HepG2 (cell line): ENCODE measurements around the gene AGXT. TPM values are rescaled to one million over a fixed set of nuclear protein-coding genes. Genes with fewer than 3 reads are reported as not detected.

Experiments
- ATAC-seq: fragments of 200-7000 bp; cut with Tn5 transposase; 3 replicates; pipeline ENCODE4 v1.9.1; 2020; ENCODE audit warnings: mild to moderate bottlenecking, moderate library complexity
- BruUV-seq: library from RNA; stranded (reverse); fragments of 400-500 nt; replicated peaks from 2 replicates; lab custom pipeline; 2021; lab: Mats Ljungman, UMichigan
- CTCF ChIA-PET: fragments of 300-600 bp; formaldehyde crosslinking; extraction: SDS; loops from one replicate; lab custom pipeline; 2021; ENCODE audit warnings: low total read pairs, inconsistent platforms, low intra/inter-chr PET ratio; lab: Yijun Ruan, JAX
- POLR2A ChIA-PET: fragments of 350-600 bp; sonication (Branson Sonifier 250); formaldehyde crosslinking; loops from one replicate; lab custom pipeline; 2020; ENCODE audit warnings: antibody characterized with exemption, inconsistent platforms; lab: Yijun Ruan, JAX
- DNase-seq: peaks from one replicate; pipeline ENCODE4 v3.0.0-alpha.2; 2015; ENCODE audit warnings: low spot score
- FAIRE-seq: peaks from 3 replicates; lab custom pipeline; 2011; peaks lifted over from hg19 to GRCh38; lab: Jason Lieb, UNC
- H2AFZ ChIP-seq: one replicate; pipeline ENCODE4 v1.6.1; 2011; ENCODE audit warnings: low read length, inconsistent platforms
- H3K27ac ChIP-seq: fragments of 300-600 bp; 3 replicates; pipeline ENCODE4 v1.8.0; 2011; ENCODE audit warnings: mixed run types, mild to moderate bottlenecking, mixed read lengths, low read length, inconsistent platforms; ENCODE audit not compliant: insufficient read depth; ENCODE audit errors: extremely low read length
- H3K27me3 ChIP-seq, 2 experiments: fragments of 200-600 bp in 1 of 2; 2 replicates in 1 of 2; 3 replicates in 1 of 2; pipeline versions ENCODE4 v1.6.0 to v1.8.0; 2011; ENCODE audit warnings: low read length in 2 of 2, mild to moderate bottlenecking in 2 of 2, moderate library complexity in 2 of 2, inconsistent platforms in 1 of 2; ENCODE audit not compliant: insufficient read depth in 2 of 2, control insufficient read depth in 1 of 2
- H3K36me3 ChIP-seq, 2 experiments: fragments of 200-600 bp in 1 of 2; replicated peaks in 1 of 2; 2 replicates in 1 of 2; 3 replicates in 1 of 2; pipeline versions ENCODE4 v1.5.1 to v1.8.0; 2011; ENCODE audit warnings: low read length in 2 of 2, inconsistent platforms in 1 of 2; ENCODE audit not compliant: insufficient read depth in 2 of 2, control insufficient read depth in 1 of 2
- H3K4me1 ChIP-seq: 2 replicates; pipeline ENCODE4 v1.5.1; 2012; ENCODE audit warnings: low read length, inconsistent platforms; ENCODE audit not compliant: insufficient read depth
- H3K4me2 ChIP-seq: 2 replicates; pipeline ENCODE4 v1.6.0; 2011; ENCODE audit warnings: low read depth, low read length, inconsistent platforms
- H3K4me3 ChIP-seq, 3 experiments: fragments of 200-600 bp in 1 of 3; sonication (generic), shearing (Covaris generic) in 1 of 3; replicated peaks in 1 of 3; 2 replicates each; pipeline ENCODE4 v1.5.1; 2011 to 2016; ENCODE audit warnings: low read length in 3 of 3, inconsistent platforms in 2 of 3, low read depth in 2 of 3, mild to moderate bottlenecking in 2 of 3, control low read depth in 1 of 3, mixed read lengths in 1 of 3; ENCODE audit not compliant: insufficient read depth in 1 of 3
- H3K79me2 ChIP-seq: one replicate; pipeline ENCODE4 v1.6.1; 2011; ENCODE audit warnings: low read length, inconsistent platforms; ENCODE audit not compliant: insufficient read depth
- H3K9ac ChIP-seq: 2 replicates; pipeline ENCODE4 v1.6.0; 2011; ENCODE audit warnings: mild to moderate bottlenecking, low read depth, low read length, inconsistent platforms; ENCODE audit not compliant: insufficient read depth
- H3K9me3 ChIP-seq: 2 replicates; pipeline ENCODE4 v1.5.1; 2012; ENCODE audit warnings: mild to moderate bottlenecking, low read length
- H4K20me1 ChIP-seq: 2 replicates; pipeline ENCODE4 v1.6.0; 2011; ENCODE audit warnings: inconsistent platforms, mild to moderate bottlenecking, low read length, moderate library complexity; ENCODE audit not compliant: insufficient read depth
- AKAP8 ChIP-seq: sonication (generic); formaldehyde crosslinking; IDR thresholded peaks from 2 replicates; pipeline ENCODE4 v1.5.1; 2020; ENCODE audit warnings: mild to moderate bottlenecking, missing genetic modification reagents
- NFE2 ChIP-seq: sonication (generic); formaldehyde crosslinking; IDR thresholded peaks from 2 replicates; pipeline ENCODE4 v1.4.0; 2020; ENCODE audit warnings: missing genetic modification reagents
- NRL ChIP-seq: sonication (generic); formaldehyde crosslinking; IDR thresholded peaks from 2 replicates; pipeline ENCODE4 v1.5.0; 2020; ENCODE audit warnings: missing genetic modification reagents, mild to moderate bottlenecking, moderate library complexity, borderline replicate concordance
- ZNF205 ChIP-seq: IDR thresholded peaks from 2 replicates; pipeline ENCODE4 v1.6.1; 2018; ENCODE audit warnings: missing biosample characterization, missing genetic modification reagents
- ZNF629 ChIP-seq: sonication (generic); formaldehyde crosslinking; conservative IDR thresholded peaks from 2 replicates; pipeline ENCODE4 v1.5.0; 2020; ENCODE audit warnings: missing genetic modification reagents
- ZNF776 ChIP-seq: sonication (generic); formaldehyde crosslinking; IDR thresholded peaks from 2 replicates; pipeline ENCODE4 v1.4.0; 2020; ENCODE audit warnings: mild to moderate bottlenecking, missing genetic modification reagents
- ZNF792 ChIP-seq: IDR thresholded peaks from 2 replicates; pipeline ENCODE4 v1.6.1; 2016
- WGBS: methylation state at CpG from one replicate; pipeline ENCODE4 v1.1.6; 2017; ENCODE audit warnings: low lambda C conversion rate; 5-methylcytosine and 5-hydroxymethylcytosine counted together
- in situ Hi-C: cut with HindIII; loops from 2 replicates; pipeline ENCODE4 v1.10.0; 2017; ENCODE audit warnings: low pct_unique_long_range_greater_than_20kb; ENCODE audit not compliant: extremely low pct_ligation_motif_present
- intact Hi-C: fragments of 100-400 bp; cut with micrococcal nuclease; formaldehyde crosslinking; loops from one replicate; pipeline ENCODE4 v1.10.0; 2022; ENCODE audit not compliant: unreplicated experiment
- polyA plus RNA-seq, 8 experiments: library from polyadenylated mRNA; depleted of rRNA in 3 of 8; stranded (reverse) in 7 of 8; unstranded in 1 of 8; fragments of >200 nt; fragmentation: Illumina TruSeq in 4 of 8; extraction: Trizol in 4 of 8; gene quantifications; 2 replicates each; pipeline versions ENCODE4 v1.2.1 to v1.2.3, GENCODE V29; 2011 to 2016; ENCODE audit warnings: low read depth in 4 of 8, missing spikeins in 1 of 8, mixed read lengths in 1 of 8; ENCODE audit not compliant: insufficient read depth in 1 of 8
- total RNA-seq, 5 experiments: library from RNA; depleted of rRNA; stranded (reverse); fragments of >200 nt; fragmentation: Illumina TruSeq; extraction: Trizol; gene quantifications; 2 replicates each; pipeline ENCODE4 v1.2.3, GENCODE V29; 2016; ENCODE audit warnings: low read depth in 1 of 5
- TF ChIP-seq, protein P1 (sequence below): sonication (generic); formaldehyde crosslinking; IDR thresholded peaks from 2 replicates; pipeline ENCODE4 v1.5.1; 2020; ENCODE audit warnings: mild to moderate bottlenecking, missing genetic modification reagents, moderate library complexity
- TF ChIP-seq, protein P2 (sequence below): sonication (generic); formaldehyde crosslinking; IDR thresholded peaks from 2 replicates; pipeline ENCODE4 v1.4.0; 2020; ENCODE audit warnings: missing genetic modification reagents
- TF ChIP-seq, protein P3 (sequence below): IDR thresholded peaks from 2 replicates; pipeline ENCODE4 v1.6.1; 2016; ENCODE audit warnings: missing compliant biosample characterization, missing genetic modification reagents, borderline replicate concordance

AGXT gene
- total and polyA plus RNA-seq, 2 of the 13 experiments (the other 11 are each of a cell fraction or from before 2014, with no cell fraction given) = 41.9 to 96.1 TPM

DNA sequence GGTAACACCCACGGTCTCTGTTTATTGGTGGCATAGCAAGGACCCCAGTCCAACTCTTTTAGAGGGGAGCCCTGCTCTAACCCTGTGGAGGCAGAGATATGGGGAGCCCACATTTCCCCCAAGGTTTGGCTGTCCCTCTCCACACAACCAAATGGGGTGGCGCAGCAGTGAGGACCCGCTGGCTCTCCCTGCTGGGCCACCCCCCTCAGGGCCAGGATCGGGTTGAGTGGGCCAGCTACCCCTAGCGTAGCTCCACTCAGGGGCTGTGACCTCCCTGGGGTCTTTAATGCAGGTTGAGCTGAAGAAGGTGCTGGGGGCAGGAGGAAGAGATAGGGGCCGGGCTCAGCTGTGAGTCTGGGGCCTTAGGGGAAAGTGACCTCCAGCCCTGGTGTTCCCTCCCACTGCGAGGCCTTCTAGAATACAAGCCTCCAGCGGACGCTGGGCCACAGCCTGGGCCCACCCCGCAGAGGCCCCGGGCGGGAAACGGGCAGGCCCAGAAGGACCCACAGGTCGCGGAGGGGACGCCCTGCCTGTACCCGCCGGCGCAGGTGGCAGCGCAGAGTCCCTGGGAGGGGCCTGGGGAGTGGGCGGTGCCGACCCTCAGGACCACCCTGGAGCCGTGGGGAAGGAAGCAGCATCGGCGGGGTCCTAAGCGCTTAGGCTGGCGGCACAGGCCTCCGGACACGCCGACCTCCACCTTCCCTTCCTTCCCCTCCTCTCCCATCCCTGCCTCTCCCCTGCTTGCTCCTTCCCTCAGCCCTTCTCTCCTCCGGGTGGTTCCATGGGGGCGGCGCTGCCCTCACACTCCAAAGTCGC lies 47.1 kb downstream of the AGXT start:
- no peak overlapping the region for H3K27ac ChIP-seq
- H3K9me3 ChIP-seq = no peaks in the 10 kb centered on the region
- no peak overlapping the region for H2AFZ ChIP-seq
- peaks cover 40% of the 10 kb centered on the region for H3K4me1 ChIP-seq
- intact Hi-C loops = no loop called here
- no peak for FAIRE-seq
- peaks cover 18 to 74% of the 10 kb centered on the region in 2 experiments; a peak in 4 of 5 replicates for H3K27me3 ChIP-seq
- WGBS = 70% methylated on average over 25 of the region's 34 CpGs
- TF ChIP-seq ZNF792 = no peak
- TF ChIP-seq, protein P1, sequence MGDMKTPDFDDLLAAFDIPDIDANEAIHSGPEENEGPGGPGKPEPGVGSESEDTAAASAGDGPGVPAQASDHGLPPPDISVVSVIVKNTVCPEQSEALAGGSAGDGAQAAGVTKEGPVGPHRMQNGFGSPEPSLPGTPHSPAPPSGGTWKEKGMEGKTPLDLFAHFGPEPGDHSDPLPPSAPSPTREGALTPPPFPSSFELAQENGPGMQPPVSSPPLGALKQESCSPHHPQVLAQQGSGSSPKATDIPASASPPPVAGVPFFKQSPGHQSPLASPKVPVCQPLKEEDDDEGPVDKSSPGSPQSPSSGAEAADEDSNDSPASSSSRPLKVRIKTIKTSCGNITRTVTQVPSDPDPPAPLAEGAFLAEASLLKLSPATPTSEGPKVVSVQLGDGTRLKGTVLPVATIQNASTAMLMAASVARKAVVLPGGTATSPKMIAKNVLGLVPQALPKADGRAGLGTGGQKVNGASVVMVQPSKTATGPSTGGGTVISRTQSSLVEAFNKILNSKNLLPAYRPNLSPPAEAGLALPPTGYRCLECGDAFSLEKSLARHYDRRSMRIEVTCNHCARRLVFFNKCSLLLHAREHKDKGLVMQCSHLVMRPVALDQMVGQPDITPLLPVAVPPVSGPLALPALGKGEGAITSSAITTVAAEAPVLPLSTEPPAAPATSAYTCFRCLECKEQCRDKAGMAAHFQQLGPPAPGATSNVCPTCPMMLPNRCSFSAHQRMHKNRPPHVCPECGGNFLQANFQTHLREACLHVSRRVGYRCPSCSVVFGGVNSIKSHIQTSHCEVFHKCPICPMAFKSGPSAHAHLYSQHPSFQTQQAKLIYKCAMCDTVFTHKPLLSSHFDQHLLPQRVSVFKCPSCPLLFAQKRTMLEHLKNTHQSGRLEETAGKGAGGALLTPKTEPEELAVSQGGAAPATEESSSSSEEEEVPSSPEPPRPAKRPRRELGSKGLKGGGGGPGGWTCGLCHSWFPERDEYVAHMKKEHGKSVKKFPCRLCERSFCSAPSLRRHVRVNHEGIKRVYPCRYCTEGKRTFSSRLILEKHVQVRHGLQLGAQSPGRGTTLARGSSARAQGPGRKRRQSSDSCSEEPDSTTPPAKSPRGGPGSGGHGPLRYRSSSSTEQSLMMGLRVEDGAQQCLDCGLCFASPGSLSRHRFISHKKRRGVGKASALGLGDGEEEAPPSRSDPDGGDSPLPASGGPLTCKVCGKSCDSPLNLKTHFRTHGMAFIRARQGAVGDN (CRISPR knock-in tag) = peak; percentile 17
- no peak for TF ChIP-seq AKAP8
- TF ChIP-seq, protein P2, sequence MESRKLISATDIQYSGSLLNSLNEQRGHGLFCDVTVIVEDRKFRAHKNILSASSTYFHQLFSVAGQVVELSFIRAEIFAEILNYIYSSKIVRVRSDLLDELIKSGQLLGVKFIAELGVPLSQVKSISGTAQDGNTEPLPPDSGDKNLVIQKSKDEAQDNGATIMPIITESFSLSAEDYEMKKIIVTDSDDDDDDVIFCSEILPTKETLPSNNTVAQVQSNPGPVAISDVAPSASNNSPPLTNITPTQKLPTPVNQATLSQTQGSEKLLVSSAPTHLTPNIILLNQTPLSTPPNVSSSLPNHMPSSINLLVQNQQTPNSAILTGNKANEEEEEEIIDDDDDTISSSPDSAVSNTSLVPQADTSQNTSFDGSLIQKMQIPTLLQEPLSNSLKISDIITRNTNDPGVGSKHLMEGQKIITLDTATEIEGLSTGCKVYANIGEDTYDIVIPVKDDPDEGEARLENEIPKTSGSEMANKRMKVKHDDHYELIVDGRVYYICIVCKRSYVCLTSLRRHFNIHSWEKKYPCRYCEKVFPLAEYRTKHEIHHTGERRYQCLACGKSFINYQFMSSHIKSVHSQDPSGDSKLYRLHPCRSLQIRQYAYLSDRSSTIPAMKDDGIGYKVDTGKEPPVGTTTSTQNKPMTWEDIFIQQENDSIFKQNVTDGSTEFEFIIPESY (CRISPR knock-in tag) = 0 out of 2 replicates have a peak, but pooled peaks have one; percentile 39
- TF ChIP-seq ZNF629 = peak; percentile 63; the same call in 1 of the 2 replicates
- TF ChIP-seq ZNF776 = peak; percentile 41; the same call in 1 of the 2 replicates
- TF ChIP-seq, protein P3, sequence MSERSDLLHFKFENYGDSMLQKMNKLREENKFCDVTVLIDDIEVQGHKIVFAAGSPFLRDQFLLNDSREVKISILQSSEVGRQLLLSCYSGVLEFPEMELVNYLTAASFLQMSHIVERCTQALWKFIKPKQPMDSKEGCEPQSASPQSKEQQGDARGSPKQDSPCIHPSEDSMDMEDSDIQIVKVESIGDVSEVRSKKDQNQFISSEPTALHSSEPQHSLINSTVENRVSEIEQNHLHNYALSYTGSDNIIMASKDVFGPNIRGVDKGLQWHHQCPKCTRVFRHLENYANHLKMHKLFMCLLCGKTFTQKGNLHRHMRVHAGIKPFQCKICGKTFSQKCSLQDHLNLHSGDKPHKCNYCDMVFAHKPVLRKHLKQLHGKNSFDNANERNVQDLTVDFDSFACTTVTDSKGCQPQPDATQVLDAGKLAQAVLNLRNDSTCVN (CRISPR knock-in tag) = no peak
- TF ChIP-seq ZNF205 (CRISPR knock-in tag) = no peak
- TF ChIP-seq NRL (CRISPR knock-in tag) = no peak
- no peak for TF ChIP-seq NFE2 (CRISPR knock-in tag)
- CTCF ChIA-PET = interaction anchor here (2.6 to 3.0 kb wide), 3 partner anchors 59 to 75 kb away, joined by 15 to 25 read pairs (median 20); no protein-coding TSS in a partner anchor
- in situ Hi-C loops = loop anchor here (5.0 kb wide), 1 partner anchor 72 kb away; no protein-coding TSS in a partner anchor
- H3K4me3 ChIP-seq = no peak overlapping the region
- POLR2A ChIA-PET = no interaction called here
- H3K79me2 ChIP-seq = no peaks in the 10 kb centered on the region
- H3K36me3 ChIP-seq = no peaks in the 10 kb centered on the region
- no peak for ATAC-seq
- no TSS peak for BruUV-seq
- no peaks in the 10 kb centered on the region for H4K20me1 ChIP-seq
- H3K4me2 ChIP-seq = no peak overlapping the region
- DNase-seq = no peak
- H3K9ac ChIP-seq = no peak overlapping the region
